HepG2 (cell line): ENCODE measurements around the gene PRUNE1. TPM values are rescaled to one million over a fixed set of nuclear protein-coding genes. Genes with fewer than 3 reads are reported as not detected.

Source experiments
- CBX2 ChIP-seq, 2 experiments: fragments of 200-600 bp in 1 of 2; sonication (generic); formaldehyde crosslinking in 1 of 2; IDR thresholded peaks; 2 replicates each; pipeline versions ENCODE4 v1.7.0 to v1.8.1; 2018 to 2022; ENCODE audit warnings: low read depth in 2 of 2, low read length in 1 of 2, mild to moderate bottlenecking in 1 of 2, missing genetic modification reagents in 1 of 2
- DZIP1 ChIP-seq: sonication (generic); formaldehyde crosslinking; IDR thresholded peaks from 2 replicates; pipeline ENCODE4 v1.5.0; 2020; ENCODE audit warnings: mild to moderate bottlenecking, missing genetic modification reagents
- ESRRA ChIP-seq: sonication (generic); formaldehyde crosslinking; IDR thresholded peaks from 2 replicates; pipeline ENCODE4 v1.5.1; 2020; ENCODE audit warnings: mild to moderate bottlenecking, low read depth, missing genetic modification reagents
- HNRNPL ChIP-seq: fragments of 200-400 bp; formaldehyde crosslinking; IDR thresholded peaks from 2 replicates; pipeline ENCODE4 v1.6.1; 2017; ENCODE audit warnings: mild to moderate bottlenecking, low read depth, low read length
- JUNB ChIP-seq: sonication (generic); formaldehyde crosslinking; IDR thresholded peaks from 2 replicates; pipeline ENCODE4 v1.8.0; 2022; ENCODE audit warnings: missing genetic modification reagents, mild to moderate bottlenecking, borderline replicate concordance
- MED13 ChIP-seq: sonication (generic); formaldehyde crosslinking; IDR thresholded peaks from 2 replicates; pipeline ENCODE4 v1.5.0; 2020; ENCODE audit warnings: missing genetic modification reagents
- MED8 ChIP-seq: sonication (generic); formaldehyde crosslinking; IDR thresholded peaks from 2 replicates; pipeline ENCODE4 v1.8.1; 2023; ENCODE audit warnings: mild to moderate bottlenecking, missing genetic modification reagents; ENCODE audit not compliant: insufficient replicate concordance
- MEF2D ChIP-seq: sonication (generic); formaldehyde crosslinking; IDR thresholded peaks from 2 replicates; pipeline ENCODE4 v1.5.1; 2020; ENCODE audit warnings: mild to moderate bottlenecking, missing genetic modification reagents
- MTA3 ChIP-seq: sonication (generic); formaldehyde crosslinking; IDR thresholded peaks from 2 replicates; pipeline ENCODE4 v1.4.0; 2020; ENCODE audit warnings: missing genetic modification reagents
- NCOR1 ChIP-seq: fragments of 200-600 bp; sonication (generic); IDR thresholded peaks from 2 replicates; pipeline ENCODE4 v1.7.0; 2017; ENCODE audit warnings: antibody characterized with exemption, low read length, borderline replicate concordance
- SRSF1 ChIP-seq: fragments of 200-400 bp; formaldehyde crosslinking; optimal IDR thresholded peaks from 2 replicates; pipeline ENCODE3; 2017; ENCODE audit warnings: mild to moderate bottlenecking, low read depth, low read length, moderate library complexity
- STAT5B ChIP-seq: sonication (generic); formaldehyde crosslinking; IDR thresholded peaks from 2 replicates; pipeline ENCODE4 v1.4.0; 2020; ENCODE audit warnings: missing genetic modification reagents
- ZFP1 ChIP-seq: IDR thresholded peaks from 2 replicates; pipeline ENCODE4 v1.6.1; 2016
- ZMYM4 ChIP-seq: sonication (generic); formaldehyde crosslinking; IDR thresholded peaks from 2 replicates; pipeline ENCODE4 v1.8.1; 2023; ENCODE audit warnings: mild to moderate bottlenecking, missing genetic modification reagents
- ZNF124 ChIP-seq: sonication (generic); formaldehyde crosslinking; IDR thresholded peaks from 2 replicates; pipeline ENCODE4 v1.4.0; 2020; ENCODE audit warnings: missing genetic modification reagents
- ZNF232 ChIP-seq: sonication (generic); formaldehyde crosslinking; IDR thresholded peaks from 2 replicates; pipeline ENCODE4 v1.4.0; 2020; ENCODE audit warnings: missing genetic modification reagents, borderline replicate concordance
- ZNF264 ChIP-seq: sonication (generic); formaldehyde crosslinking; IDR thresholded peaks from 2 replicates; pipeline ENCODE4 v1.4.0; 2020; ENCODE audit warnings: missing genetic modification reagents
- ZNF335 ChIP-seq: sonication (generic); formaldehyde crosslinking; IDR thresholded peaks from 2 replicates; pipeline ENCODE4 v1.4.0; 2020; ENCODE audit warnings: missing genetic modification reagents
- ZNF337 ChIP-seq: sonication (generic); formaldehyde crosslinking; IDR thresholded peaks from 2 replicates; pipeline ENCODE4 v1.5.1; 2020; ENCODE audit warnings: missing genetic modification reagents, low read depth, mild to moderate bottlenecking, borderline replicate concordance
- ZNF446 ChIP-seq: sonication (generic); formaldehyde crosslinking; IDR thresholded peaks from 2 replicates; pipeline ENCODE4 v1.5.0; 2020; ENCODE audit warnings: mild to moderate bottlenecking, missing genetic modification reagents
- ZNF550 ChIP-seq: sonication (generic); formaldehyde crosslinking; IDR thresholded peaks from 2 replicates; pipeline ENCODE4 v1.4.0; 2020; ENCODE audit warnings: mild to moderate bottlenecking, missing genetic modification reagents, borderline replicate concordance
- ZNF574 ChIP-seq: sonication (generic); formaldehyde crosslinking; IDR thresholded peaks from 2 replicates; pipeline ENCODE4 v1.4.0; 2020; ENCODE audit warnings: missing genetic modification reagents
- ZNF619 ChIP-seq: sonication (generic); formaldehyde crosslinking; IDR thresholded peaks from 2 replicates; pipeline ENCODE4 v1.4.0; 2020; ENCODE audit warnings: mild to moderate bottlenecking, missing genetic modification reagents
- polyA plus RNA-seq, 8 experiments: library from polyadenylated mRNA; depleted of rRNA in 3 of 8; stranded (reverse) in 7 of 8; unstranded in 1 of 8; fragments of >200 nt; fragmentation: Illumina TruSeq in 4 of 8; extraction: Trizol in 4 of 8; gene quantifications; 2 replicates each; pipeline versions ENCODE4 v1.2.1 to v1.2.3, GENCODE V29; 2011 to 2016; ENCODE audit warnings: low read depth in 4 of 8, missing spikeins in 1 of 8, mixed read lengths in 1 of 8; ENCODE audit not compliant: insufficient read depth in 1 of 8
- total RNA-seq, 5 experiments: library from RNA; depleted of rRNA; stranded (reverse); fragments of >200 nt; fragmentation: Illumina TruSeq; extraction: Trizol; gene quantifications; 2 replicates each; pipeline ENCODE4 v1.2.3, GENCODE V29; 2016; ENCODE audit warnings: low read depth in 1 of 5
- TF ChIP-seq, protein P1 (sequence below): sonication (generic); formaldehyde crosslinking; conservative IDR thresholded peaks from 2 replicates; pipeline ENCODE4 v1.5.0; 2020; ENCODE audit warnings: missing genetic modification reagents

PRUNE1 gene
- total and polyA plus RNA-seq, 2 of the 13 experiments (the other 11 are each of a cell fraction or from before 2014, with no cell fraction given) = 19.0 to 31.9 TPM

DNA sequence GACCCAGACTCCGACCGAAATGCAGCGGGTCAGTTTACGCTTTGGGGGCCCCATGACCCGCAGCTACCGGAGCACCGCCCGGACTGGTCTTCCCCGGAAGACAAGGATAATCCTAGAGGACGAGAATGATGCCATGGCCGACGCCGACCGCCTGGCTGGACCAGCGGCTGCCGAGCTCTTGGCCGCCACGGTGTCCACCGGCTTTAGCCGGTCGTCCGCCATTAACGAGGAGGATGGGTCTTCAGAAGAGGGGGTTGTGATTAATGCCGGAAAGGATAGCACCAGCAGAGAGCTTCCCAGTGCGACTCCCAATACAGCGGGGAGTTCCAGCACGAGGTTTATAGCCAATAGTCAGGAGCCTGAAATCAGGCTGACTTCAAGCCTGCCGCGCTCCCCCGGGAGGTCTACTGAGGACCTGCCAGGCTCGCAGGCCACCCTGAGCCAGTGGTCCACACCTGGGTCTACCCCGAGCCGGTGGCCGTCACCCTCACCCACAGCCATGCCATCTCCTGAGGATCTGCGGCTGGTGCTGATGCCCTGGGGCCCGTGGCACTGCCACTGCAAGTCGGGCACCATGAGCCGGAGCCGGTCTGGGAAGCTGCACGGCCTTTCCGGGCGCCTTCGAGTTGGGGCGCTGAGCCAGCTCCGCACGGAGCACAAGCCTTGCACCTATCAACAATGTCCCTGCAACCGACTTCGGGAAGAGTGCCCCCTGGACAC is 39.8 kb downstream of the PRUNE1 start (continued):
- TF ChIP-seq ZNF446 (CRISPR knock-in tag) = no peak; the same call in 1 of the 2 replicates
- TF ChIP-seq ZNF619 (CRISPR knock-in tag) = no peak
- no peak for TF ChIP-seq ZNF124 (CRISPR knock-in tag)
- peak; percentile 89 for TF ChIP-seq HNRNPL
- TF ChIP-seq ZNF335 = peak; percentile 89; the same call in 1 of the 2 replicates
- TF ChIP-seq DZIP1 = no peak
- TF ChIP-seq ZMYM4 (CRISPR knock-in tag) = peak; percentile 36; the same call in 1 of the 2 replicates
- TF ChIP-seq, protein P1, sequence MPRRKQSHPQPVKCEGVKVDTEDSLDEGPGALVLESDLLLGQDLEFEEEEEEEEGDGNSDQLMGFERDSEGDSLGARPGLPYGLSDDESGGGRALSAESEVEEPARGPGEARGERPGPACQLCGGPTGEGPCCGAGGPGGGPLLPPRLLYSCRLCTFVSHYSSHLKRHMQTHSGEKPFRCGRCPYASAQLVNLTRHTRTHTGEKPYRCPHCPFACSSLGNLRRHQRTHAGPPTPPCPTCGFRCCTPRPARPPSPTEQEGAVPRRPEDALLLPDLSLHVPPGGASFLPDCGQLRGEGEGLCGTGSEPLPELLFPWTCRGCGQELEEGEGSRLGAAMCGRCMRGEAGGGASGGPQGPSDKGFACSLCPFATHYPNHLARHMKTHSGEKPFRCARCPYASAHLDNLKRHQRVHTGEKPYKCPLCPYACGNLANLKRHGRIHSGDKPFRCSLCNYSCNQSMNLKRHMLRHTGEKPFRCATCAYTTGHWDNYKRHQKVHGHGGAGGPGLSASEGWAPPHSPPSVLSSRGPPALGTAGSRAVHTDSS (CRISPR knock-in tag) = no peak
- peak; percentile 58 for TF ChIP-seq ZNF574 (CRISPR knock-in tag)
- TF ChIP-seq ESRRA (CRISPR knock-in tag) = no peak
- TF ChIP-seq SRSF1 = no peak
- no peak for TF ChIP-seq MTA3
- no peak; the same call in 1 of the 2 replicates for TF ChIP-seq ZNF232
- TF ChIP-seq STAT5B (CRISPR knock-in tag) = no peak
- no peak; the same call in 1 of the 2 replicates for TF ChIP-seq ZNF550 (CRISPR knock-in tag)
- TF ChIP-seq MEF2D (CRISPR knock-in tag) = 0 out of 2 replicates have a peak, but pooled peaks have one; percentile 6
- no peak; the same call in 1 of the 2 replicates for TF ChIP-seq ZNF337 (CRISPR knock-in tag)
- no peak for TF ChIP-seq CBX2 (IDR thresholded peaks at IDR 0.05; ENCODE audit: low read depth, low read length)
- TF ChIP-seq CBX2 (CRISPR knock-in tag; IDR thresholded peaks at IDR 0.05; ENCODE audit: low read depth) = no peak
- no peak for TF ChIP-seq MED8
- TF ChIP-seq JUNB (CRISPR knock-in tag) = no peak
- no peak for TF ChIP-seq NCOR1
- no peak for TF ChIP-seq MED13 (CRISPR knock-in tag)
- TF ChIP-seq ZNF264 = no peak
- no peak for TF ChIP-seq ZFP1 (CRISPR knock-in tag)
